Mesendoderm (in vitro differentiated cells): Measurements from ENCODE around the gene SNCG.
"Not testable (repeated sequence)": the region's sequence is repeated elsewhere in the genome, so short reads cannot be mapped to it uniquely, and the experiment has no call there.

ENCODE experiments used
- DNase-seq: peaks from one replicate; pipeline ENCODE4 v3.0.0; 2013
- H2AK5ac ChIP-seq: 2 replicates; pipeline ENCODE4 v1.6.1; 2013; ENCODE audit warnings: low read length, inconsistent platforms
- H2BK120ac ChIP-seq: 2 replicates; pipeline ENCODE4 v1.6.1; 2013; ENCODE audit warnings: low read depth, mild to moderate bottlenecking, low read length, moderate library complexity, mixed read lengths
- H2BK15ac ChIP-seq: replicated peaks from 2 replicates; pipeline ENCODE4 v1.6.1; 2013; ENCODE audit warnings: low read depth, mild to moderate bottlenecking, moderate library complexity
- H2BK5ac ChIP-seq: 2 replicates; pipeline ENCODE4 v1.6.1; 2013; ENCODE audit warnings: low read length, inconsistent platforms
- H3K18ac ChIP-seq: 2 replicates; pipeline ENCODE4 v1.6.1; 2013; ENCODE audit warnings: mild to moderate bottlenecking, low read length, mixed read lengths
- H3K23ac ChIP-seq: one replicate; pipeline ENCODE4 v1.6.1; 2013; ENCODE audit warnings: low read length
- H3K27ac ChIP-seq: 2 replicates; pipeline ENCODE4 v1.5.1; 2013; ENCODE audit warnings: low read depth, mild to moderate bottlenecking, inconsistent platforms, low read length, moderate library complexity
- H3K27me3 ChIP-seq: 2 replicates; pipeline ENCODE4 v1.6.1; 2013; ENCODE audit warnings: low read length, control low read depth, mild to moderate bottlenecking, inconsistent platforms; ENCODE audit not compliant: insufficient read depth, poor library complexity
- H3K36me3 ChIP-seq: 2 replicates; pipeline ENCODE4 v1.6.1; 2013; ENCODE audit warnings: low read length, inconsistent platforms; ENCODE audit not compliant: control insufficient read depth, insufficient read depth
- H3K4ac ChIP-seq: one replicate; pipeline ENCODE4 v1.6.1; 2013; ENCODE audit warnings: low read depth, mild to moderate bottlenecking, low read length, moderate library complexity
- H3K4me1 ChIP-seq: 2 replicates; pipeline ENCODE4 v1.6.1; 2013; ENCODE audit warnings: low read depth, low read length, inconsistent platforms; ENCODE audit not compliant: control insufficient read depth
- H3K4me2 ChIP-seq: 2 replicates; pipeline ENCODE4 v1.6.1; 2013; ENCODE audit warnings: low read length
- H3K4me3 ChIP-seq: 2 replicates; pipeline ENCODE4 v1.5.1; 2013; ENCODE audit warnings: mild to moderate bottlenecking, low read length
- H3K56ac ChIP-seq: one replicate; pipeline ENCODE4 v1.6.1; 2013; ENCODE audit warnings: low read length
- H3K79me1 ChIP-seq: 2 replicates; pipeline ENCODE4 v1.6.1; 2013; ENCODE audit warnings: low read length, inconsistent platforms
- H3K79me2 ChIP-seq: 2 replicates; pipeline ENCODE4 v1.6.1; 2013; ENCODE audit warnings: mild to moderate bottlenecking, low read length; ENCODE audit not compliant: control insufficient read depth, insufficient read depth
- H3K9ac ChIP-seq: 2 replicates; pipeline ENCODE4 v1.6.1; 2013; ENCODE audit warnings: low read length, inconsistent platforms
- H4K5ac ChIP-seq: one replicate; pipeline ENCODE4 v1.6.1; 2013; ENCODE audit warnings: low read length
- H4K8ac ChIP-seq: one replicate; pipeline ENCODE4 v1.6.1; 2013; ENCODE audit warnings: low read depth, mild to moderate bottlenecking, control low read depth, low read length, moderate library complexity
- WGBS: extraction: QIAGEN DNeasy Blood & Tissue Kit; methylation state at CpG from one replicate; pipeline ENCODE4 v1.1.7; 2013; ENCODE audit warnings: low lambda C conversion rate, missing lambda C conversion rate; ENCODE audit not compliant: insufficient coverage; ENCODE audit errors: extremely low coverage; 5-methylcytosine and 5-hydroxymethylcytosine counted together

Gene SNCG

GRCh38 chr10:86931872-86932271 is 26.5 kb upstream of the SNCG start:
- Histone ChIP-seq H3K4me1 (no peaks in the 10 kb centered on the region), H4K5ac (no peak overlapping the region), H3K4me3 (no peak overlapping the region), H3K18ac (no peak overlapping the region), H4K8ac (no peak overlapping the region), H3K27ac (no peak overlapping the region), H3K9ac (no peak overlapping the region), H3K23ac (no peak overlapping the region), H2BK5ac (no peak overlapping the region), H3K56ac (no peak overlapping the region), H3K79me1 (no peaks in the 10 kb centered on the region), H2BK120ac (no peak overlapping the region), H3K36me3 (peaks cover 7% of the 10 kb centered on the region), H3K79me2 (no peaks in the 10 kb centered on the region), H3K4me2 (no peak overlapping the region), H2AK5ac (no peak overlapping the region), H3K27me3 (no peaks in the 10 kb centered on the region), H3K4ac (no peak overlapping the region), H2BK15ac (no peak overlapping the region)
- no CpG with 5 or more reads among the region's 1 CpG for WGBS
- DNase-seq, result no peak

GRCh38 chr10:86932674-86933073 is 25.7 kb upstream of the SNCG start:
- H2BK15ac ChIP-seq, result no peak overlapping the region
- H3K79me1 ChIP-seq, result no peaks in the 10 kb centered on the region
- H2BK120ac ChIP-seq, result no peak overlapping the region
- H2AK5ac ChIP-seq, result no peak overlapping the region
- H3K4me1 ChIP-seq, result no peaks in the 10 kb centered on the region
- H3K18ac ChIP-seq, result no peak overlapping the region
- no peak for DNase-seq
- no peak overlapping the region for H3K4ac ChIP-seq
- no peak overlapping the region for H3K9ac ChIP-seq
- H3K27ac ChIP-seq, result no peak overlapping the region
- no peak overlapping the region for H3K4me3 ChIP-seq
- no peak overlapping the region for H3K56ac ChIP-seq
- no peak overlapping the region for H2BK5ac ChIP-seq
- no peak overlapping the region for H3K4me2 ChIP-seq
- peaks cover 7% of the 10 kb centered on the region for H3K36me3 ChIP-seq
- H3K79me2 ChIP-seq, result no peaks in the 10 kb centered on the region
- H3K27me3 ChIP-seq, result no peaks in the 10 kb centered on the region
- no peak overlapping the region for H4K8ac ChIP-seq
- H3K23ac ChIP-seq, result no peak overlapping the region
- WGBS, result no CpG with 5 or more reads among the region's 2 CpGs
- no peak overlapping the region for H4K5ac ChIP-seq

- no CpG with 5 or more reads among the region's 6 CpGs for WGBS
Observed at GRCh38 chr10:86934162-86934711, 24.2 kb upstream of the SNCG start.

GRCh38 chr10:86936661-86937501 is 21.5 kb upstream of the SNCG start:
- no peak overlapping the region for H3K56ac ChIP-seq
- H2BK15ac ChIP-seq, result no peak overlapping the region
- DNase-seq, result no peak
- H3K23ac ChIP-seq, result no peak overlapping the region
- H4K8ac ChIP-seq, result no peak overlapping the region
- H3K4me3 ChIP-seq, result no peak overlapping the region
- no peaks in the 10 kb centered on the region for H3K4me1 ChIP-seq
- no peak overlapping the region for H3K4ac ChIP-seq
- H2AK5ac ChIP-seq, result no peak overlapping the region
- H3K18ac ChIP-seq, result no peak overlapping the region
- no peak overlapping the region for H3K4me2 ChIP-seq
- no peak overlapping the region for H3K27ac ChIP-seq
- no peaks in the 10 kb centered on the region for H3K79me1 ChIP-seq
- no peaks in the 10 kb centered on the region for H3K79me2 ChIP-seq
- no peak overlapping the region for H2BK120ac ChIP-seq
- H3K27me3 ChIP-seq, result no peaks in the 10 kb centered on the region
- H4K5ac ChIP-seq, result no peak overlapping the region
- no CpG with 5 or more reads among the region's 13 CpGs for WGBS
- H2BK5ac ChIP-seq, result no peak overlapping the region
- H3K9ac ChIP-seq, result no peak overlapping the region
- H3K36me3 ChIP-seq, result no peaks in the 10 kb centered on the region

More at GRCh38 chr10:86934162-86934711, 24.2 kb upstream of the SNCG start:
- not testable (repeated sequence) for H4K8ac ChIP-seq, H2BK120ac ChIP-seq, H3K18ac ChIP-seq, H3K4ac ChIP-seq, H3K4me3 ChIP-seq, H3K9ac ChIP-seq, H3K79me1 ChIP-seq, H3K4me2 ChIP-seq, H3K36me3 ChIP-seq, H4K5ac ChIP-seq, H3K27ac ChIP-seq, H2AK5ac ChIP-seq, H3K4me1 ChIP-seq, H3K23ac ChIP-seq, H3K56ac ChIP-seq, H2BK15ac ChIP-seq, H3K79me2 ChIP-seq, H3K27me3 ChIP-seq, H2BK5ac ChIP-seq
- DNase-seq, result peak; percentile 48

GRCh38 chr10:86937502-86938154 is 20.8 kb upstream of the SNCG start:
- Histone ChIP-seq H3K23ac (no peak overlapping the region), H3K79me1 (no peaks in the 10 kb centered on the region), H3K27ac (no peak overlapping the region), H3K36me3 (no peaks in the 10 kb centered on the region), H3K4ac (no peak overlapping the region), H2BK120ac (no peak overlapping the region), H2AK5ac (no peak overlapping the region), H3K18ac (no peak overlapping the region), H2BK15ac (no peak overlapping the region), H3K56ac (no peak overlapping the region), H3K27me3 (no peaks in the 10 kb centered on the region), H3K4me1 (no peaks in the 10 kb centered on the region), H3K4me2 (no peak overlapping the region), H3K4me3 (no peak overlapping the region), H4K5ac (no peak overlapping the region), H4K8ac (no peak overlapping the region), H2BK5ac (no peak overlapping the region), H3K79me2 (no peaks in the 10 kb centered on the region), H3K9ac (no peak overlapping the region)
- WGBS, result no CpG with 5 or more reads among the region's 6 CpGs
- DNase-seq, result no peak
